Gastroesophageal sphincter (tissue), 4 donors: ENCODE results near the gene SMC4. TPM values are rescaled to one million over a fixed set of nuclear protein-coding genes. Genes with fewer than 3 reads are reported as not detected.
"Not testable (repeated sequence)": the region's sequence is repeated elsewhere in the genome, so short reads cannot be mapped to it uniquely, and the experiment has no call there.

Source experiments
- ATAC-seq: fragments of 150-250 bp; one replicate; pipeline ENCODE4 v1.9.1; 2016; ENCODE audit warnings: mild to moderate bottlenecking, moderate library complexity
- H3K27ac ChIP-seq, 4 donors: fragments of 200-600 bp; sonication (generic) in 3 of 4; 1 replicate in 3 of 4; 2 replicates in 1 of 4; pipeline ENCODE4 v1.5.1; 2016 to 2019
- H3K27me3 ChIP-seq: fragments of 200-600 bp; sonication (generic); one replicate; pipeline ENCODE4 v1.5.1; 2019
- H3K36me3 ChIP-seq, 2 donors: fragments of 200-600 bp; sonication (generic); one replicate each; pipeline ENCODE4 v1.5.1; 2019; ENCODE audit warnings: control low read depth in 1 of 2
- H3K4me1 ChIP-seq, 3 donors: fragments of 200-600 bp; sonication (generic); 1 replicate in 2 of 3; 2 replicates in 1 of 3; pipeline ENCODE4 v1.5.1; 2016 to 2019; ENCODE audit warnings: control low read depth in 2 of 3
- H3K4me3 ChIP-seq, 2 donors: fragments of 200-600 bp; sonication (generic); one replicate each; pipeline ENCODE4 v1.5.1; 2019; ENCODE audit warnings: mild to moderate bottlenecking in 1 of 2, moderate library complexity in 1 of 2
- H3K9me3 ChIP-seq, 3 donors: fragments of 200-600 bp; sonication (generic); one replicate each; pipeline ENCODE4 v1.5.1; 2017 to 2019; ENCODE audit warnings: control low read depth in 2 of 3
- CTCF ChIP-seq, 4 experiments: fragments of 200-600 bp in 2 of 4; fragments of 450-650 bp in 2 of 4; sonication (generic) in 1 of 4; IDR thresholded peaks; one replicate each; pipeline ENCODE4 v1.5.1; 2017 to 2019; ENCODE audit warnings: antibody characterized with exemption in 4 of 4, mild to moderate bottlenecking in 2 of 4, moderate library complexity in 2 of 4
- EP300 ChIP-seq: sonication (generic); formaldehyde crosslinking; IDR thresholded peaks from one replicate; pipeline ENCODE4 v1.6.1; 2017; ENCODE audit warnings: antibody characterized with exemption, mild to moderate bottlenecking
- POLR2A ChIP-seq, 2 donors: fragments of 450-650 bp; IDR thresholded peaks; one replicate each; pipeline ENCODE4 v1.6.1; 2017; ENCODE audit warnings: antibody characterized with exemption in 2 of 2, mild to moderate bottlenecking in 2 of 2, moderate library complexity in 1 of 2
- POLR2AphosphoS5 ChIP-seq: sonication (generic); formaldehyde crosslinking; IDR thresholded peaks from one replicate; pipeline ENCODE4 v1.6.1; 2017; ENCODE audit warnings: antibody characterized with exemption
- WGBS, 2 donors: methylation state at CpG; one replicate each; pipeline ENCODE4 v1.1.5; 2018; ENCODE audit warnings: low coverage in 1 of 2; 5-methylcytosine and 5-hydroxymethylcytosine counted together
- total RNA-seq, 4 donors: library from RNA; depleted of rRNA; stranded (reverse); fragments of >200 nt; gene quantifications; one replicate each; pipeline ENCODE4 v1.1.0, GENCODE V29; 2016

SMC4 gene
- total RNA-seq, 4 donors from 2014 or later: 21.7 to 40.8 (median 26.9) TPM

GRCh38 chr3:160448845-160449635 lies 49.6 kb downstream of the SMC4 start:
- Histone ChIP-seq H3K27ac (peak overlapping the region; percentile 8 to 81 (median 74)), H3K27me3 (peaks cover 19% of the 10 kb centered on the region), H3K4me1 (peaks cover 0 to 21% (median 3%) of the 10 kb centered on the region in 3 donors), H3K4me3 (peak overlapping the region; percentile 31 to 53), H3K9me3 (peaks cover 0 to 5% (median 0%) of the 10 kb centered on the region in 3 donors), H3K36me3 (no peaks in the 10 kb centered on the region)
- ATAC-seq: peak; percentile 60
- 2 to 4% methylated on average over 6 to 10 of the region's 26 CpGs for WGBS, 2 donors
- no peak for TF ChIP-seq CTCF (IDR thresholded peaks at IDR 0.05)
- TF ChIP-seq POLR2A (IDR thresholded peaks at IDR 0.05): no peak
- no peak for TF ChIP-seq EP300

GRCh38 chr3:160449636-160450598 lies 50.5 kb downstream of the SMC4 start, which contains the start of gene TRIM59:
Gene TRIM59, minus strand, starts transcription at chr3:160449786. Its CDS starts 10,603 bp downstream, at chr3:160439183.
- peak; percentile 93 for ATAC-seq
- H3K4me1 ChIP-seq: peaks cover 0 to 21% (median 3%) of the 10 kb centered on the region in 3 donors
- peaks cover 0 to 5% (median 0%) of the 10 kb centered on the region in 3 donors for H3K9me3 ChIP-seq
- WGBS, 2 donors: 20 to 77% methylated on average over 4 to 32 of the region's 71 CpGs
- H3K27me3 ChIP-seq: peaks cover 19% of the 10 kb centered on the region
- H3K27ac ChIP-seq: peak within 1 kb of the TSS; percentile 8 to 81 (median 74)
- H3K36me3 ChIP-seq: no peaks in the 10 kb centered on the region
- H3K4me3 ChIP-seq: peak within 1 kb of the TSS; percentile 31 to 53
- TF ChIP-seq POLR2AphosphoS5 (no peak), CTCF (IDR thresholded peaks at IDR 0.05) (peak in 1 of 4 experiments; percentile 13), EP300 (no peak), POLR2A (IDR thresholded peaks at IDR 0.05) (peak in 1 of 2 donors; percentile 22)

- Histone ChIP-seq H3K9me3 (peaks cover 0 to 5% (median 0%) of the 10 kb centered on the region in 3 donors), H3K27me3 (peaks cover 19% of the 10 kb centered on the region), H3K4me1 (peaks cover 0 to 21% (median 3%) of the 10 kb centered on the region in 3 donors), H3K4me3 (no peak overlapping the region), H3K27ac (peak overlapping the region in 2 of 4 donors; percentile 71 to 81), H3K36me3 (no peaks in the 10 kb centered on the region)
- TF ChIP-seq POLR2AphosphoS5: no peak
- TF ChIP-seq CTCF (IDR thresholded peaks at IDR 0.05): no peak
- TF ChIP-seq EP300: no peak
- no peak for TF ChIP-seq POLR2A (IDR thresholded peaks at IDR 0.05)
- WGBS, 2 donors: 46 to 71% methylated on average over 2 to 3 of the region's 3 CpGs
- no peak for ATAC-seq
Measured at GRCh38 chr3:160450846-160451245, 51.4 kb downstream of the SMC4 start.

GRCh38 chr3:160451602-160452001 lies 52.2 kb downstream of the SMC4 start:
- Histone ChIP-seq H3K27ac (no peak overlapping the region), H3K27me3 (peaks cover 19% of the 10 kb centered on the region), H3K36me3 (no peaks in the 10 kb centered on the region), H3K4me1 (peaks cover 0 to 21% (median 3%) of the 10 kb centered on the region in 3 donors), H3K9me3 (peaks cover 0 to 5% (median 0%) of the 10 kb centered on the region in 3 donors), H3K4me3 (no peak overlapping the region)
- TF ChIP-seq CTCF (IDR thresholded peaks at IDR 0.05) (no peak), POLR2A (IDR thresholded peaks at IDR 0.05) (no peak), POLR2AphosphoS5 (no peak), EP300 (no peak)
- 72 to 80% methylated on average over 2 to 3 of the region's 4 CpGs for WGBS, 2 donors
- ATAC-seq: no peak

GRCh38 chr3:160452251-160452650 lies 52.8 kb downstream of the SMC4 start:
- Histone ChIP-seq H3K4me1 (peaks cover 0 to 21% (median 3%) of the 10 kb centered on the region in 3 donors), H3K27me3 (peaks cover 19% of the 10 kb centered on the region)
- H3K36me3 ChIP-seq, H3K9me3 ChIP-seq, H3K27ac ChIP-seq, H3K4me3 ChIP-seq, ATAC-seq: not testable (repeated sequence)
- 94 to 100% methylated on average over 3 of the region's 19 CpGs for WGBS, 2 donors
